GM08714 (cell line): Measurements from ENCODE around the gene CD37.
"Not testable (repeated sequence)": the region's sequence is repeated elsewhere in the genome, so short reads cannot be mapped to it uniquely, and the experiment has no call there.

Experiments
- H3K4me3 ChIP-seq: fragments of 200-500 bp; sonication (Bioruptor generic); 2 replicates; pipeline ENCODE4 v1.5.1; 2014; ENCODE audit warnings: mild to moderate bottlenecking, low read length, inconsistent platforms
- ZNF274 ChIP-seq: IDR thresholded peaks from 2 replicates; pipeline ENCODE4 v1.6.1; 2012; ENCODE audit warnings: mild to moderate bottlenecking, low read depth, low read length

Gene CD37

GRCh38 chr19:49335071-49335783 lies at the start of gene CD37:
CD37 (plus strand) TSS chr19:49335406; CDS start chr19:49335541, 135 bp downstream.
- H3K4me3 ChIP-seq, result peak within 1 kb of the TSS; percentile 67

DNA sequence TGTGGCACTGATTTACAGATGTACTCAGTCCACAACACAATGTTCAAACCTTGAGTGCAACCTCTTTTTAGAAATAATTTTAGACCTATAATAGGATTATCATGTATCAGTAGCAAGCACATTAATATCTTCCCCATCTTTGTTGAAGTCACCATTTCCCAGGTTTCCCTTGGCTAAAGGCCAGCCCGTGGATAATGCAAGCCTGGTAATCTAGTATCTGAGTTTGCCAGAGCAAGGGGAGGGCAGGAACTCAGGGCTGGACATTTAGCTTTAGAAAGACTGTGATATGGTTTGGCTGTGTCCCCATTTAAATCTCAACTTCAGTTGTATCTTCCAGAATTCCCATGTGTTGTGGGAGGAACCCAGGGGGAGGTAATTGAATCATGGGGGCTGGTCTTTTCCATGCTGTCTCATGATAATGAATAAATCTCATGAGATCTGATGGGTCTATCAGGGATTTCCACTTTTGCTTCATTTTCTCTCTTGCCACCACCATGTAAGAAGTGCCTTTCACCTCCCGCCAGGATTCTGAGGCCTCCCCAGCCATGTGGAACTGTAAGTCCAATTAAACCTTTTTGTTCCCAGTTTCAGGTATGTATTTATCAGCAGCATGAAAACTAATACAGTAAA lies 48.0 kb upstream of the CD37 start:
- no peak for TF ChIP-seq ZNF274
- H3K4me3 ChIP-seq, result no peak overlapping the region

More at GRCh38 chr19:49335071-49335783, at the start of gene CD37:
- TF ChIP-seq ZNF274, result no peak

GRCh38 chr19:49288205-49288604 lies 47.0 kb upstream of the CD37 start:
- not testable (repeated sequence) for H3K4me3 ChIP-seq

- H3K4me3 ChIP-seq, result not testable (repeated sequence)
Observed at GRCh38 chr19:49289286-49289685, 45.9 kb upstream of the CD37 start.

- no peak overlapping the region for H3K4me3 ChIP-seq
- no peak for TF ChIP-seq ZNF274
Observed at GRCh38 chr19:49290517-49290916, 44.7 kb upstream of the CD37 start.

- H3K4me3 ChIP-seq, result no peak overlapping the region
- no peak for TF ChIP-seq ZNF274
Observed at GRCh38 chr19:49294401-49294800, 40.8 kb upstream of the CD37 start.

DNA sequence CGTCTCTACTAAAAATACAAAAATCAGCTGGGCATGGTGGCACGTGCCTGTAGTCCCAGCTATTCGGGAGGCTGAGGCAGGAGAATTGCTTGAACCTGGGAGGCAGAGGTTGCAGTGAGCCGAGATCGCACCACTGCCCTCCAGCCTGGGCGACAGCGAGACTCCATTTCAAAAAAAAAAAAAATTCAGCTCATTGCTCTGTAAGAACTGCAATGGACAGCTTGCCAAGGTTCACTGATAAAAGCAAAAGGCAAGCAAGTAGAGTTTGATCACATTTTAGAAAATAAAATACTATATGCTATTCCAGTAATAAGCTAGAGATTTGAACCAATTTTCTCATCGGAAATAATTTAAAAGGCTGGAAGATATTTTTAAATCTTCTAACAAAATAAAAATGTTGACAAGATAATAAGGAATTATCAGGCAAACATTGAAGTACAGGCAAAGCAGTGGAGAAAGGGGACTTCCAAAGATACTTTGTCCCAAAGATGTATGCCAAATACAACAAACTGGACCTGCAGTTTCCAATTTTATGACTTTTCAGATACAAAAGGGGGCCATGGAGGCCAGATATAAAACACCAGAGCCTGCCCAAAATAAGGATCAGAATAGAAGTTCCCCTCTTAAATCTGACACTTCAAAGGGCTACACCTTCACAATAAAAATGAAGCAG lies 39.9 kb upstream of the CD37 start:
- H3K4me3 ChIP-seq, result no peak overlapping the region
- TF ChIP-seq ZNF274, result no peak

- no peak overlapping the region for H3K4me3 ChIP-seq
- no peak for TF ChIP-seq ZNF274
Observed at GRCh38 chr19:49297403-49297802, 37.8 kb upstream of the CD37 start.

DNA sequence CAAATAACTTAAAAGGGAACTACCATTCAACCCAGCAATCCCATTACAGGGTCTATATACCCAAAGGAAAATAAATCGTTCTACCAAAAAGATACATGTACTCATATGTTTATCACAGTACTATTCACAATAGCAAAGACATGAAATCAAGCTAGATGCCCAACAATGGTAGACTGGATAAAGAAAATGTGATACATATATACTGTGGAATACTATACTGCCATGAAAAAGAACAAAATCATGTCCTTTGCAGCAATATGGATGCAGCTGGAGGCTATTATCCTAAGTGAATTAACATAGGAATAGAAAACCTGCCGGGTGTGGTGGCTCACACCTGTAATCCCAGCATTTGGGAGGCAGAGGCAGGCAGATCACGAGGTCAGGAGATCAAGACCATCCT lies 36.6 kb upstream of the CD37 start:
- not testable (repeated sequence) for H3K4me3 ChIP-seq

- H3K4me3 ChIP-seq, result no peak overlapping the region
Observed at GRCh38 chr19:49301165-49301865, 33.9 kb upstream of the CD37 start.

GRCh38 chr19:49301866-49302252 lies 33.3 kb upstream of the CD37 start:
- no peak for TF ChIP-seq ZNF274
- H3K4me3 ChIP-seq, result no peak overlapping the region

More at GRCh38 chr19:49301165-49301865, 33.9 kb upstream of the CD37 start:
- no peak for TF ChIP-seq ZNF274

GRCh38 chr19:49306734-49307133 lies 28.5 kb upstream of the CD37 start:
- H3K4me3 ChIP-seq, result not testable (repeated sequence)

DNA sequence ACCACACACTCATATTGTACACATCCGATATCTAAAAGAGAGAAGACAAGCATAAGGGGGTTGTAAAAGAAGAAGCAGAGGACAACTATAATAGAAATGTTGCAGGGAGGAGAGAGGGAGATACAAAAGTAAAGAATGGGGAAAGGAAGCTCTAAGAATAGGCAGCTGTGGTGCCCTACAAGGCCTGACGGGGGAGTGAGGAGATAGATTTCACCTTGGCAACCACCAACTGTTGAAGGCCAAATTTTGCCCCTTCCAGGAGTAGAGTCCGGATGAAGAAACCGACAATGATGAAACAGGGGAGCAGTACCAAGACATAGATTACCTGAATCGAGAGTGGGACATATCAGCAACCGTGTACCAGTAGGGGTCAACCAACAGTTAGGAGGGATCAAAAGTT lies 26.1 kb upstream of the CD37 start:
- TF ChIP-seq ZNF274, result no peak
- no peak overlapping the region for H3K4me3 ChIP-seq

DNA sequence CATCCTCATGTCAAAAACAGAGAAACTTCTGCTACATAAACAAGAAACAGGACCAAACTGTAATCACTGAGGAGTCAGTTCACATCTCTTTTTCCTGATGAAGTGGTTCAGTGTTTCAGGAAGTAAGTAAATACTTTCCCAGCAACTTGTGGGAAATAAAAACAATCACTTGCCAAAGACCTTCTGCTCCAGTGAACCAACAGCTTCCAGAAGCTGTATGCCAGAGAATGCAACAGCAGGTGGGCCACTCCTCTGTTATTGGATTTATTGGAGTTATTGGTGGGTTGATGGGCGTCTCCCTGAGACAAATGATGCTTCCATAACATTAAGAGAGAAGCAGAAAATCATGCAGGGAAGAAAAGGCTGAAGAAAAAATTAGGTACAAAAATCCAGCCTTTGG lies 20.1 kb upstream of the CD37 start:
- TF ChIP-seq ZNF274, result no peak
- H3K4me3 ChIP-seq, result no peak overlapping the region

GRCh38 chr19:49316284-49316683 lies 18.9 kb upstream of the CD37 start:
- H3K4me3 ChIP-seq, result no peak overlapping the region
- TF ChIP-seq ZNF274, result no peak
